Middle frontal gyrus (tissue), 1 donor: ENCODE data around the gene KCNMB4.

Experiments
- DNase-seq: peaks from one replicate; pipeline ENCODE4 v3.0.0-alpha.2; 2015; ENCODE audit warnings: low spot score; ENCODE audit errors: extremely low spot score

KCNMB4 gene

GRCh38 chr12:70365648-70366518, at the start of gene KCNMB4:
Gene KCNMB4 (plus strand): TSS chr12:70366290. CDS start chr12:70366735, 445 bp downstream.
- DNase-seq: no peak

- no peak for DNase-seq
Measured at GRCh38 chr12:70317781-70318180, 48.3 kb upstream of the KCNMB4 start.

GRCh38 chr12:70319605-70320004, 46.5 kb upstream of the KCNMB4 start:
- no peak for DNase-seq

GRCh38 chr12:70321191-70321590, 44.9 kb upstream of the KCNMB4 start:
- DNase-seq: no peak

GRCh38 chr12:70327541-70327940, 38.5 kb upstream of the KCNMB4 start:
- DNase-seq: no peak

- DNase-seq: no peak
Measured at GRCh38 chr12:70329728-70330127, 36.4 kb upstream of the KCNMB4 start.

GRCh38 chr12:70330158-70330557, 35.9 kb upstream of the KCNMB4 start:
- DNase-seq: no peak

GRCh38 chr12:70332236-70332635, 33.9 kb upstream of the KCNMB4 start:
- no peak for DNase-seq

- DNase-seq: no peak
Measured at GRCh38 chr12:70334742-70335141, 31.3 kb upstream of the KCNMB4 start.

GRCh38 chr12:70338531-70338930, 27.6 kb upstream of the KCNMB4 start:
- DNase-seq: no peak

- no peak for DNase-seq
Measured at GRCh38 chr12:70351076-70351475, 15.0 kb upstream of the KCNMB4 start.

GRCh38 chr12:70353780-70354660, 12.1 kb upstream of the KCNMB4 start:
- DNase-seq: no peak

- no peak for DNase-seq
Measured at GRCh38 chr12:70354787-70355186, 11.3 kb upstream of the KCNMB4 start.

- no peak for DNase-seq
Measured at GRCh38 chr12:70355972-70356371, 10.1 kb upstream of the KCNMB4 start.

GRCh38 chr12:70359458-70360197, 6.5 kb upstream of the KCNMB4 start:
- DNase-seq: no peak

GRCh38 chr12:70360218-70360617, 5.9 kb upstream of the KCNMB4 start:
- no peak for DNase-seq

GRCh38 chr12:70364695-70365397, 1.2 kb upstream of the KCNMB4 start:
- DNase-seq: no peak

GRCh38 chr12:70365398-70365647, 767 bp upstream of the KCNMB4 start:
- DNase-seq: no peak

GRCh38 chr12:70366581-70367257, 629 bp downstream of the KCNMB4 start:
- no peak for DNase-seq

GRCh38 chr12:70367258-70368141, 1.4 kb downstream of the KCNMB4 start:
- DNase-seq: no peak
